HG03571 (cell line): ENCODE measurements around the gene SYNJ2.
A peak's percentile ranks its signal among the peaks of the same experiment; 100 is the strongest.

Experiments used
- ATAC-seq: cut with Tn5 transposase; IDR thresholded peaks from one replicate; pipeline ENCODE4 v1.9.1; 2021; ENCODE audit not compliant: unreplicated experiment

The SYNJ2 gene

GRCh38 chr6:157978021-157978783, 3.5 kb upstream of the SYNJ2 start:
- no peak for ATAC-seq

- peak; percentile 16 for ATAC-seq
These were observed 1.2 kb upstream of the SYNJ2 start for GRCh38 chr6:157980288-157981131.

- no peak for ATAC-seq
These were observed 600 bp upstream of the SYNJ2 start for GRCh38 chr6:157981132-157981394.

GRCh38 chr6:157982102-157982562, 469 bp downstream of the SYNJ2 start:
- ATAC-seq: peak; percentile 8

- ATAC-seq: no peak
These were observed 1.1 kb downstream of the SYNJ2 start for GRCh38 chr6:157982563-157983405.

GRCh38 chr6:157983406-157984119, 1.9 kb downstream of the SYNJ2 start:
- no peak for ATAC-seq

GRCh38 chr6:157984128-157984527, 2.5 kb downstream of the SYNJ2 start:
- ATAC-seq: no peak

- ATAC-seq: no peak
These were observed 3.1 kb downstream of the SYNJ2 start for GRCh38 chr6:157984686-157985225.

- no peak for ATAC-seq
These were observed 3.9 kb downstream of the SYNJ2 start for GRCh38 chr6:157985378-157986155.

GRCh38 chr6:157987788-157988699, 6.4 kb downstream of the SYNJ2 start:
- no peak for ATAC-seq

GRCh38 chr6:157988700-157989063, 7.0 kb downstream of the SYNJ2 start:
- ATAC-seq: no peak

- ATAC-seq: no peak
These were observed 8.1 kb downstream of the SYNJ2 start for GRCh38 chr6:157989541-157990289.

- no peak for ATAC-seq
These were observed 8.8 kb downstream of the SYNJ2 start for GRCh38 chr6:157990321-157991066.

GRCh38 chr6:157991067-157991432, 9.4 kb downstream of the SYNJ2 start:
- no peak for ATAC-seq

GRCh38 chr6:157993076-157993475, 11.4 kb downstream of the SYNJ2 start:
- no peak for ATAC-seq

- no peak for ATAC-seq
These were observed 12.6 kb downstream of the SYNJ2 start for GRCh38 chr6:157994125-157994795.

GRCh38 chr6:157995458-157995857, 13.8 kb downstream of the SYNJ2 start:
- ATAC-seq: no peak
